ENCODE data around the gene LCTL. TPM values are rescaled to one million over a fixed set of nuclear protein-coding genes. Genes with fewer than 3 reads are reported as not detected.

Gene LCTL
- total RNA-seq, 2 donors from 2014 or later: 0.51 to 0.77 TPM

DNA sequence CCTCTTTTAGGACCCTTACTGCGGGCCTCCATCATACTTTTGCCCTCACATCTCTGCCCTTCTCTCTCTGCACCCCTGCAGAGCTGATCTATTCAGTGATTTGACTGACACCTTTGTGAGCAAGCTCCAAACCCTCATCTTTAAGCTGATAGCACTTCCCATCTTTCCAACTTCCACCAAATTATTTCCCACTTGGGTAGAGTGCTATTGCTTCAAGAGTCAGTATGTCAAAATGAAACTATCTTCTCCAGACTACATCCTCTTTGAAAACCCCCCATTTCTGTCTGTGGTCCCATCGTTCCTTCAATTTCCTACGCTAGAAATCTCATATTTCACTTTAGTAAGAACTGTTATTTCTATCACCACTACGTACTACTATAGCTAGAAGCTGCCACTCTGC lies 41.0 kb downstream of the LCTL start:
- no peak for DNase-seq
- Histone ChIP-seq H3K4me3 (ENCODE audit: low read length) (no peak overlapping the region), H3K27me3 (ENCODE audit: control insufficient read depth, insufficient read depth, low read length, poor library complexity, severe bottlenecking) (no peaks in the 10 kb centered on the region), H3K27ac (ENCODE audit: low read depth, low read length) (no peak overlapping the region), H3K9me3 (ENCODE audit: control insufficient read depth, low read length) (no peaks in the 10 kb centered on the region), H3K4me1 (ENCODE audit: control insufficient read depth, insufficient read depth, low read length) (no peaks in the 10 kb centered on the region), H3K9ac (ENCODE audit: extremely low read depth, low read length, poor library complexity, severe bottlenecking) (no peak overlapping the region), H3K36me3 (ENCODE audit: control insufficient read depth, insufficient read depth, low read length) (peaks cover 73% of the 10 kb centered on the region)
- Mint-ChIP-seq H3K27me3 (ENCODE audit: insufficient read depth) (no peaks in the 10 kb centered on the region), H3K36me3 (ENCODE audit: low read depth) (peaks cover 42% of the 10 kb centered on the region), H3K4me3 (no peak overlapping the region), H3K27ac (no peak overlapping the region), H3K4me1 (no peaks in the 10 kb centered on the region), H3K9me3 (no peaks in the 10 kb centered on the region)
- WGBS, 2 experiments (ENCODE audit: insufficient coverage in 1 of 2, insufficient read length in 1 of 2): 80 to 95% methylated on average over 1 to 4 of the region's 4 CpGs
- TF ChIP-seq, protein P1, sequence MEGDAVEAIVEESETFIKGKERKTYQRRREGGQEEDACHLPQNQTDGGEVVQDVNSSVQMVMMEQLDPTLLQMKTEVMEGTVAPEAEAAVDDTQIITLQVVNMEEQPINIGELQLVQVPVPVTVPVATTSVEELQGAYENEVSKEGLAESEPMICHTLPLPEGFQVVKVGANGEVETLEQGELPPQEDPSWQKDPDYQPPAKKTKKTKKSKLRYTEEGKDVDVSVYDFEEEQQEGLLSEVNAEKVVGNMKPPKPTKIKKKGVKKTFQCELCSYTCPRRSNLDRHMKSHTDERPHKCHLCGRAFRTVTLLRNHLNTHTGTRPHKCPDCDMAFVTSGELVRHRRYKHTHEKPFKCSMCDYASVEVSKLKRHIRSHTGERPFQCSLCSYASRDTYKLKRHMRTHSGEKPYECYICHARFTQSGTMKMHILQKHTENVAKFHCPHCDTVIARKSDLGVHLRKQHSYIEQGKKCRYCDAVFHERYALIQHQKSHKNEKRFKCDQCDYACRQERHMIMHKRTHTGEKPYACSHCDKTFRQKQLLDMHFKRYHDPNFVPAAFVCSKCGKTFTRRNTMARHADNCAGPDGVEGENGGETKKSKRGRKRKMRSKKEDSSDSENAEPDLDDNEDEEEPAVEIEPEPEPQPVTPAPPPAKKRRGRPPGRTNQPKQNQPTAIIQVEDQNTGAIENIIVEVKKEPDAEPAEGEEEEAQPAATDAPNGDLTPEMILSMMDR (conservative IDR thresholded peaks at IDR 0.05): no peak

DNA sequence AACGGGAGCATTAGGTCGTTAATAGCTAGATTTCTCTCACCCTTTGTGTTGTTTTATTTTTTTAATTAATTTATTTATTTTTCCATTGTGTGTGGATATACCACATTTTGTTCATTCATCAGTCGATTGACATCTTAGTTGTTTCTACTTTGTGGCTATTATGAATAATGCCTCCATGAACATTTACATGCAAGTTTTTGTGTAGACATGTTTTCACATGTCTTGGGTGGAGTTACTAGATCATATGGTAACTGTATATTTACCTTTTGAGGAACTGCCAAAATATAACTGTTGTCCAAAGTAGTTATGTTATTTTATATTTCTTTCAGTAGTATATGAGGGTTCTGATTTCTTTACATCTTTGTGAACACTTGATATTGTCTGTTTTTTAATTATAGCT lies 41.9 kb downstream of the LCTL start:
- H3K9me3 ChIP-seq (ENCODE audit: control insufficient read depth, low read length): no peaks in the 10 kb centered on the region
- no peak overlapping the region for H3K4me3 Mint-ChIP-seq
- WGBS, 2 experiments (ENCODE audit: insufficient coverage in 1 of 2, insufficient read length in 1 of 2): 100% methylated on average over 1 of the region's 3 CpGs; no CpG with 5 or more reads in 1 of the 2 experiments
- no peaks in the 10 kb centered on the region for H3K4me1 ChIP-seq (ENCODE audit: control insufficient read depth, insufficient read depth, low read length)
- H3K9ac ChIP-seq (ENCODE audit: extremely low read depth, low read length, poor library complexity, severe bottlenecking): no peak overlapping the region
- H3K27ac ChIP-seq (ENCODE audit: low read depth, low read length): no peak overlapping the region
- peaks cover 38% of the 10 kb centered on the region for H3K36me3 Mint-ChIP-seq (ENCODE audit: low read depth)
- no peaks in the 10 kb centered on the region for H3K27me3 Mint-ChIP-seq (ENCODE audit: insufficient read depth)
- H3K9me3 Mint-ChIP-seq: no peaks in the 10 kb centered on the region
- no peak for DNase-seq
- H3K4me3 ChIP-seq (ENCODE audit: low read length): no peak overlapping the region
- no peaks in the 10 kb centered on the region for H3K27me3 ChIP-seq (ENCODE audit: control insufficient read depth, insufficient read depth, low read length, poor library complexity, severe bottlenecking)
- peaks cover 73% of the 10 kb centered on the region for H3K36me3 ChIP-seq (ENCODE audit: control insufficient read depth, insufficient read depth, low read length)
- H3K27ac Mint-ChIP-seq: no peak overlapping the region
- TF ChIP-seq, protein P1 (conservative IDR thresholded peaks at IDR 0.05): no peak
- no peaks in the 10 kb centered on the region for H3K4me1 Mint-ChIP-seq

DNA sequence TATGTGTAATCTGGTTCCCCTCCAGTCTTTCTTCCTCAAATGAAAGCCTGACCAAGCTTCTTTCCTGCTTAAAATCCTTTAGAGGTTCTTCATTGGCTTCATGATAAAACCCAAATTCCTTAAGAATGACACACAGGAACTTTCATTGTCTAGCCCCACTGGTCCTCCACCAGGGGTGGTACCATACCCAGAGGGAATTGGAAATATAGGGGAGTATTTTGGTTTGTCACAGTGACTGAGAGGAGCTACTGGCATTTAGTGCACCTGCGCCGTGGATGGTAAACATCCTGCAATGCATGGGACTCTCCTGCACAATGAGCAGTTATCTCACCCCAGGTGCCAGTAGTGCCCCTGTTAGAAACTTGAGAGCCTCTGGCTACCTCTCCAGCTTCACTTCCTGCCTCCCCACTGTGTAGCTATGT lies 49.9 kb downstream of the LCTL start:
- Mint-ChIP-seq H3K27me3 (ENCODE audit: insufficient read depth) (no peaks in the 10 kb centered on the region), H3K4me3 (no peak overlapping the region), H3K4me1 (no peaks in the 10 kb centered on the region), H3K36me3 (ENCODE audit: low read depth) (peaks cover 37% of the 10 kb centered on the region), H3K27ac (no peak overlapping the region), H3K9me3 (no peaks in the 10 kb centered on the region)
- DNase-seq: no peak
- H3K27ac ChIP-seq (ENCODE audit: low read depth, low read length): no peak overlapping the region
- 94 to 100% methylated on average over 2 of the region's 2 CpGs for WGBS, 2 experiments (ENCODE audit: insufficient coverage in 1 of 2, insufficient read length in 1 of 2)
- TF ChIP-seq, protein P1 (conservative IDR thresholded peaks at IDR 0.05): no peak
- H3K27me3 ChIP-seq (ENCODE audit: control insufficient read depth, insufficient read depth, low read length, poor library complexity, severe bottlenecking): no peaks in the 10 kb centered on the region
- H3K9ac ChIP-seq (ENCODE audit: extremely low read depth, low read length, poor library complexity, severe bottlenecking): no peak overlapping the region
- no peaks in the 10 kb centered on the region for H3K9me3 ChIP-seq (ENCODE audit: control insufficient read depth, low read length)
- no peak overlapping the region for H3K4me3 ChIP-seq (ENCODE audit: low read length)
- no peaks in the 10 kb centered on the region for H3K4me1 ChIP-seq (ENCODE audit: control insufficient read depth, insufficient read depth, low read length)
- H3K36me3 ChIP-seq (ENCODE audit: control insufficient read depth, insufficient read depth, low read length): peaks cover 72% of the 10 kb centered on the region

Measured in endodermal cell (in vitro differentiated cells).